Activated CD4-positive, CD25-positive, alpha-beta regulatory T cell treated with anti-CD3 and anti-CD28 coated beads, Interleukin-2, amount 50 U/mL, for 24 hours (primary cell): ENCODE measurements around the gene EIF3D.

ENCODE experiments used
- ATAC-seq, 2 donors: fragments of 150-1000 bp; cut with Tn5 transposase; one replicate each; pipeline ENCODE4 v1.10.0; 2021; ENCODE audit warnings: mild to moderate bottlenecking in 1 of 2, moderate library complexity in 1 of 2

The EIF3D gene

GRCh38 chr22:36528795-36529751 lies at the start of gene EIF3D:
Gene EIF3D (minus strand): TSS chr22:36529166. CDS start chr22:36526121, 3,045 bp downstream.
- peak; percentile 92 to 93 for ATAC-seq

GRCh38 chr22:36578619-36579018 lies 49.7 kb upstream of the EIF3D start:
- no peak for ATAC-seq

GRCh38 chr22:36577019-36577418 lies 48.1 kb upstream of the EIF3D start:
- ATAC-seq, result no peak

- no peak for ATAC-seq
These were observed 45.8 kb upstream of the EIF3D start for GRCh38 chr22:36574728-36575127.

GRCh38 chr22:36573815-36574363 lies 44.9 kb upstream of the EIF3D start:
- ATAC-seq, result no peak

GRCh38 chr22:36571991-36572390 lies 43.0 kb upstream of the EIF3D start:
- ATAC-seq, result no peak

- ATAC-seq, result no peak
These were observed 41.0 kb upstream of the EIF3D start for GRCh38 chr22:36569999-36570398.

- ATAC-seq, result no peak
These were observed 39.9 kb upstream of the EIF3D start for GRCh38 chr22:36568846-36569245.

- no peak for ATAC-seq
These were observed 37.8 kb upstream of the EIF3D start for GRCh38 chr22:36566720-36567119.

GRCh38 chr22:36565686-36566085 lies 36.7 kb upstream of the EIF3D start:
- no peak for ATAC-seq

GRCh38 chr22:36565159-36565507 lies 36.2 kb upstream of the EIF3D start:
- ATAC-seq, result no peak

- ATAC-seq, result no peak
These were observed 35.6 kb upstream of the EIF3D start for GRCh38 chr22:36564422-36565158.

GRCh38 chr22:36563898-36564297 lies 34.9 kb upstream of the EIF3D start:
- ATAC-seq, result no peak

- ATAC-seq, result no peak
These were observed 34.5 kb upstream of the EIF3D start for GRCh38 chr22:36563444-36563843.

GRCh38 chr22:36563001-36563400 lies 34.0 kb upstream of the EIF3D start:
- no peak for ATAC-seq

- ATAC-seq, result no peak
These were observed 33.4 kb upstream of the EIF3D start for GRCh38 chr22:36562261-36562835.

GRCh38 chr22:36561291-36561811 lies 32.4 kb upstream of the EIF3D start:
- no peak for ATAC-seq

- ATAC-seq, result no peak
These were observed 31.0 kb upstream of the EIF3D start for GRCh38 chr22:36560001-36560400.

- ATAC-seq, result no peak
These were observed 25.1 kb upstream of the EIF3D start for GRCh38 chr22:36554098-36554497.

- ATAC-seq, result no peak
These were observed 23.3 kb upstream of the EIF3D start for GRCh38 chr22:36552289-36552688.

- no peak for ATAC-seq
These were observed 21.9 kb upstream of the EIF3D start for GRCh38 chr22:36550701-36551495.

GRCh38 chr22:36549033-36549432 lies 20.1 kb upstream of the EIF3D start:
- no peak for ATAC-seq
